SK-N-SH (cell line): ENCODE data around the gene PPP2R3B. TPM values are rescaled to one million over a fixed set of nuclear protein-coding genes. Genes with fewer than 3 reads are reported as not detected.

Experiments used
- CTCF ChIA-PET: fragments of 300-600, 350-600 bp; formaldehyde crosslinking; extraction: SDS; loops from one replicate; lab custom pipeline; 2021; lab: Yijun Ruan, JAX
- POLR2A ChIA-PET: fragments of 350-600 bp; sonication (Branson Sonifier 250); formaldehyde crosslinking; extraction: SDS; loops from one replicate; lab custom pipeline; 2020; ENCODE audit warnings: antibody characterized with exemption, inconsistent platforms; lab: Yijun Ruan, JAX
- DNase-seq: peaks from one replicate; pipeline ENCODE4 v3.0.0; 2012
- H2AFZ ChIP-seq: fragments of 200-600 bp; sonication (generic); 2 replicates; pipeline ENCODE4 v1.8.1; 2016; ENCODE audit warnings: antibody characterized with exemption, mild to moderate bottlenecking, low read depth
- H3F3A ChIP-seq: fragments of 200-600 bp; sonication (generic); replicated peaks from 2 replicates; pipeline ENCODE3; 2016; ENCODE audit warnings: antibody characterized with exemption, mild to moderate bottlenecking; ENCODE audit not compliant: insufficient read depth
- H3K27ac ChIP-seq, 2 experiments: fragments of 200-500 bp in 1 of 2; fragments of 200-600 bp in 1 of 2; sonication (Bioruptor generic) in 1 of 2; sonication (generic), shearing (Covaris generic) in 1 of 2; 2 replicates each; pipeline versions ENCODE4 v1.5.1 to v1.6.1; 2014 to 2016; ENCODE audit warnings: low read depth in 2 of 2, inconsistent platforms in 1 of 2, low read length in 1 of 2, mild to moderate bottlenecking in 1 of 2, mixed read lengths in 1 of 2
- H3K27me3 ChIP-seq: fragments of 200-600 bp; sonication (generic), shearing (Covaris generic); 2 replicates; pipeline ENCODE4 v1.6.1; 2016; ENCODE audit warnings: mixed run types; ENCODE audit not compliant: insufficient read depth
- H3K36me3 ChIP-seq, 2 experiments: fragments of 200-500 bp in 1 of 2; fragments of 200-600 bp in 1 of 2; sonication (Bioruptor generic) in 1 of 2; sonication (generic) in 1 of 2; replicated peaks in 1 of 2; 2 replicates each; pipeline versions ENCODE3 to v1.5.1; 2014 to 2016; ENCODE audit warnings: low read length in 1 of 2, mild to moderate bottlenecking in 1 of 2; ENCODE audit not compliant: insufficient read depth in 2 of 2, control insufficient read depth in 1 of 2
- H3K4me1 ChIP-seq, 2 experiments: fragments of 200-500 bp in 1 of 2; fragments of 200-600 bp in 1 of 2; sonication (Bioruptor generic) in 1 of 2; sonication (generic), shearing (Covaris generic) in 1 of 2; 2 replicates each; pipeline versions ENCODE4 v1.5.1 to v1.6.1; 2014 to 2016; ENCODE audit warnings: low read depth in 1 of 2, low read length in 1 of 2, mixed run types in 1 of 2; ENCODE audit not compliant: insufficient read depth in 2 of 2, control insufficient read depth in 1 of 2
- H3K4me2 ChIP-seq: fragments of 200-600 bp; sonication (generic), shearing (Covaris generic); 2 replicates; pipeline ENCODE4 v1.6.1; 2017; ENCODE audit warnings: mixed run types
- H3K4me3 ChIP-seq, 2 experiments: fragments of 200-500 bp in 1 of 2; fragments of 200-600 bp in 1 of 2; sonication (Bioruptor generic) in 1 of 2; sonication (generic), shearing (Covaris generic) in 1 of 2; 2 replicates each; pipeline versions ENCODE4 v1.5.1 to v1.8.1; 2014 to 2016; ENCODE audit warnings: low read depth in 2 of 2, inconsistent platforms in 1 of 2, low read length in 1 of 2, mild to moderate bottlenecking in 1 of 2, mixed read lengths in 1 of 2, moderate library complexity in 1 of 2
- H3K79me2 ChIP-seq: fragments of 200-600 bp; sonication (generic); 2 replicates; pipeline ENCODE4 v1.8.1; 2017; ENCODE audit warnings: mild to moderate bottlenecking; ENCODE audit not compliant: insufficient read depth
- H3K9ac ChIP-seq: fragments of 200-600 bp; sonication (generic); 2 replicates; pipeline ENCODE4 v1.6.1; 2017; ENCODE audit warnings: mixed run types
- H3K9me2 ChIP-seq: fragments of 200-600 bp; sonication (generic); 2 replicates; pipeline ENCODE4 v1.6.1; 2017; ENCODE audit warnings: mixed run types
- H3K9me3 ChIP-seq: fragments of 200-600 bp; sonication (generic); 2 replicates; pipeline ENCODE4 v1.6.1; 2017; ENCODE audit warnings: mixed run types, mild to moderate bottlenecking, moderate library complexity
- H4K20me1 ChIP-seq: fragments of 200-600 bp; sonication (generic); 2 replicates; pipeline ENCODE4 v1.6.1; 2017; ENCODE audit warnings: mild to moderate bottlenecking, mixed run types; ENCODE audit not compliant: insufficient read depth
- CHD2 ChIP-seq: fragments of 150-350 bp; IDR thresholded peaks from 2 replicates; pipeline ENCODE4 v1.6.1; 2018; ENCODE audit warnings: low read length; ENCODE audit not compliant: partially characterized antibody
- ELF1 ChIP-seq: IDR thresholded peaks from 2 replicates; pipeline ENCODE4 v1.4.0; 2012
- FOSL2 ChIP-seq: IDR thresholded peaks from 2 replicates; pipeline ENCODE4 v1.4.0; 2012; ENCODE audit warnings: low read depth, mild to moderate bottlenecking, moderate library complexity, borderline replicate concordance
- GATA2 ChIP-seq: sonication (generic); formaldehyde crosslinking; IDR thresholded peaks from 2 replicates; pipeline ENCODE4 v1.5.0; 2020; ENCODE audit warnings: mild to moderate bottlenecking, missing genetic modification reagents
- MXI1 ChIP-seq: IDR thresholded peaks from 2 replicates; pipeline ENCODE4 v1.6.1; 2012; ENCODE audit warnings: mild to moderate bottlenecking, low read depth, low read length, improper control_type of control experiment
- NFIC ChIP-seq: IDR thresholded peaks from 2 replicates; pipeline ENCODE4 v1.4.0; 2012; ENCODE audit warnings: borderline replicate concordance
- POLR2AphosphoS5 ChIP-seq: IDR thresholded peaks from 2 replicates; pipeline ENCODE4 v1.6.1; 2012; ENCODE audit warnings: low read depth, low read length
- RAD21 ChIP-seq: IDR thresholded peaks from 2 replicates; pipeline ENCODE4 v1.6.1; 2012; ENCODE audit warnings: mild to moderate bottlenecking, low read length
- RXRA ChIP-seq: IDR thresholded peaks from 2 replicates; pipeline ENCODE4 v1.4.0; 2012; ENCODE audit warnings: low read depth, mild to moderate bottlenecking, borderline replicate concordance
- SIN3A ChIP-seq: IDR thresholded peaks from 2 replicates; pipeline ENCODE4 v1.6.1; 2012; ENCODE audit warnings: low read depth, mild to moderate bottlenecking, low read length, moderate library complexity, borderline replicate concordance
- SMC3 ChIP-seq: IDR thresholded peaks from 2 replicates; pipeline ENCODE4 v1.6.1; 2012; ENCODE audit warnings: low read depth, low read length, improper control_type of control experiment
- TCF12 ChIP-seq: IDR thresholded peaks from 2 replicates; pipeline ENCODE4 v1.4.0; 2012
- WGBS: methylation state at CpG from one replicate; pipeline ENCODE4 v1.1.6; 2017; ENCODE audit warnings: low lambda C conversion rate; 5-methylcytosine and 5-hydroxymethylcytosine counted together
- polyA plus RNA-seq, 3 experiments: library from polyadenylated mRNA; depleted of rRNA; stranded (reverse); fragments of >200 nt; gene quantifications; 2 replicates each; pipeline ENCODE4 v1.2.3, GENCODE V29; 2012
- TF ChIP-seq, protein P1 (sequence below): fragments of 150-350 bp; IDR thresholded peaks from 2 replicates; pipeline ENCODE4 v1.6.1; 2017; ENCODE audit warnings: antibody characterized with exemption, low read length, low read depth, borderline replicate concordance
- TF ChIP-seq, protein P2 (sequence below): fragments of 200-600 bp; sonication (generic); IDR thresholded peaks from 2 replicates; pipeline ENCODE4 v1.6.1; 2017; ENCODE audit warnings: antibody characterized with exemption, mild to moderate bottlenecking, moderate library complexity

The PPP2R3B gene
- polyA plus RNA-seq, 1 of the 3 experiments (the other 2 are of a cell fraction): 19.4 TPM

DNA sequence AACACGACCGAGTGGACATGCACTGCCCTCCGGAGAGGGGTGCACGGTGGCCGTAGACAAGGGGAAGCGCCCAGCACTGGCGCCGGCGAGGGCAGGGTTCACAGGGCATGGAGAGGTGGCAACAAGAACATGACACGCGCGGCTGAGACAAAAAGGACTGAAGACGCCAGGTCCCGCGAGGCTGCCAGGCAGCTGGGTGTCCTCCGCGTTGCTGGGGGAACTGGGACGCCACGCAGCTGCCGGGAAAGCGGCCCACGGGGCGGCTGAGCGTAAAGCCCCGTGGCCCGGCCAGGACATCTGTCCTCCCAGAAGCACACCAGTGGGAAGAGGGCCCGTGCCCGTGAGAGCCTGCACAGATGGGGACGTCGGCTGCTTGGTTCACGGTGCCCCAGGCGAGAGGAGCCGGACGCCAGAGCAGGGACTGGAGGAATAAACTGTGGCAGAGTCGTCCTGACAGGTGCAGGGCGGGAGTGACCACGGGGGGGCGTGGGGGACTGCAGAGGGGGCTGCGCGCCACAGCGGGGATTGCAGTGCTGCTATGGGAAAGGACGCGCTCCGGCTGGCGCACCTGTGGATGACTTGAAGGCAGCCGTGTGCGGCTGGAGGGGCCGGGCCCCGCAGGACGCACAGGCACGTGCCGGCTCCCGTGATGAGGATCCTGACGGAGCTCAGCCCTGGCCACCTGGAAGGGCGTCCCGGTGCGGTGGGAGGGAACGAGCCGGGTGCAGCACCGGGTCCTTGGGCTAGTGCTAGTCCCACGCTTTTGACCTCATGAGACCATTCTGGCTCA lies 36.0 kb downstream of the PPP2R3B start:
- H3K9me3 ChIP-seq: no peaks in the 10 kb centered on the region
- no peaks in the 10 kb centered on the region for H4K20me1 ChIP-seq
- no peak overlapping the region for H3K9ac ChIP-seq
- ChIA-PET CTCF (no interaction called here), POLR2A (no interaction called here)
- no peaks in the 10 kb centered on the region for H3K9me2 ChIP-seq
- H3K36me3 ChIP-seq: peaks cover 0 to 2% of the 10 kb centered on the region in 2 experiments
- TF ChIP-seq, protein P1, sequence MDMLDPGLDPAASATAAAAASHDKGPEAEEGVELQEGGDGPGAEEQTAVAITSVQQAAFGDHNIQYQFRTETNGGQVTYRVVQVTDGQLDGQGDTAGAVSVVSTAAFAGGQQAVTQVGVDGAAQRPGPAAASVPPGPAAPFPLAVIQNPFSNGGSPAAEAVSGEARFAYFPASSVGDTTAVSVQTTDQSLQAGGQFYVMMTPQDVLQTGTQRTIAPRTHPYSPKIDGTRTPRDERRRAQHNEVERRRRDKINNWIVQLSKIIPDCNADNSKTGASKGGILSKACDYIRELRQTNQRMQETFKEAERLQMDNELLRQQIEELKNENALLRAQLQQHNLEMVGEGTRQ: no peak
- TF ChIP-seq SIN3A (no peak), NFIC (no peak), ELF1 (no peak), POLR2AphosphoS5 (no peak), RXRA (no peak), RAD21 (no peak), TCF12 (no peak)
- TF ChIP-seq, protein P2, sequence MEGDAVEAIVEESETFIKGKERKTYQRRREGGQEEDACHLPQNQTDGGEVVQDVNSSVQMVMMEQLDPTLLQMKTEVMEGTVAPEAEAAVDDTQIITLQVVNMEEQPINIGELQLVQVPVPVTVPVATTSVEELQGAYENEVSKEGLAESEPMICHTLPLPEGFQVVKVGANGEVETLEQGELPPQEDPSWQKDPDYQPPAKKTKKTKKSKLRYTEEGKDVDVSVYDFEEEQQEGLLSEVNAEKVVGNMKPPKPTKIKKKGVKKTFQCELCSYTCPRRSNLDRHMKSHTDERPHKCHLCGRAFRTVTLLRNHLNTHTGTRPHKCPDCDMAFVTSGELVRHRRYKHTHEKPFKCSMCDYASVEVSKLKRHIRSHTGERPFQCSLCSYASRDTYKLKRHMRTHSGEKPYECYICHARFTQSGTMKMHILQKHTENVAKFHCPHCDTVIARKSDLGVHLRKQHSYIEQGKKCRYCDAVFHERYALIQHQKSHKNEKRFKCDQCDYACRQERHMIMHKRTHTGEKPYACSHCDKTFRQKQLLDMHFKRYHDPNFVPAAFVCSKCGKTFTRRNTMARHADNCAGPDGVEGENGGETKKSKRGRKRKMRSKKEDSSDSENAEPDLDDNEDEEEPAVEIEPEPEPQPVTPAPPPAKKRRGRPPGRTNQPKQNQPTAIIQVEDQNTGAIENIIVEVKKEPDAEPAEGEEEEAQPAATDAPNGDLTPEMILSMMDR: no peak
- no peak overlapping the region for H2AFZ ChIP-seq
- no peaks in the 10 kb centered on the region for H3K27me3 ChIP-seq
- H3K4me3 ChIP-seq: no peak overlapping the region
- H3F3A ChIP-seq: no peaks in the 10 kb centered on the region
- no peak overlapping the region for H3K27ac ChIP-seq
- H3K79me2 ChIP-seq: peaks cover 1% of the 10 kb centered on the region; the same call in 1 of the 2 replicates
- 93% methylated on average over 23 of the region's 61 CpGs for WGBS
- no peaks in the 10 kb centered on the region; a peak in 1 of 4 replicates for H3K4me1 ChIP-seq
- H3K4me2 ChIP-seq: no peak overlapping the region
- no peak for DNase-seq

DNA sequence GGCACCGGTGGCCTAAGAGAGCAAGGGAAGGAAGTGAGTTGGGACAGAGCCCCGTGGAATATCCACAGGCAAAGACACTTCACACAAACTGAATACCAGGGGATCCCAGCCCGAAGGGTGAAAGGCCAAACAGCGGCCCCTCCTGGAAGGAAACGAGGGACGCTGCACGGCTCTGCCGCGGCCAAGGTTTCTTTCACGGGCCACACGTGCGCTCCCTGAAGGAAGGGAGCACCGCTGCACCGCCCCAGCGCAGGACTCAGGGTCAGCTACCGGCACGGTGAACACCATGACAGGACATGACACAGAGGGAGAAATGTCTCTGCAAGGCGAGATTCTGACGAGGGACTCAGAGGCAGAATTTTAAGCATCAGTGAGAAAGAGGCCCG lies 36.6 kb downstream of the PPP2R3B start:
- H2AFZ ChIP-seq: no peak overlapping the region
- H4K20me1 ChIP-seq: no peaks in the 10 kb centered on the region
- TF ChIP-seq FOSL2 (no peak), TCF12 (no peak), GATA2 (CRISPR knock-in tag) (no peak), RXRA (no peak), SMC3 (no peak), CHD2 (no peak), MXI1 (no peak)
- TF ChIP-seq, protein P1: no peak
- no peak for DNase-seq
- WGBS: 89% methylated on average over 12 of the region's 20 CpGs
- H3F3A ChIP-seq: no peaks in the 10 kb centered on the region
- H3K9me2 ChIP-seq: no peaks in the 10 kb centered on the region
- peaks cover 0 to 3% of the 10 kb centered on the region in 2 experiments for H3K36me3 ChIP-seq
- no peaks in the 10 kb centered on the region for H3K27me3 ChIP-seq
- no peaks in the 10 kb centered on the region for H3K79me2 ChIP-seq
- H3K4me2 ChIP-seq: no peak overlapping the region
- H3K9me3 ChIP-seq: no peaks in the 10 kb centered on the region
- H3K27ac ChIP-seq: no peak overlapping the region
- H3K4me3 ChIP-seq: no peak overlapping the region
- H3K4me1 ChIP-seq: no peaks in the 10 kb centered on the region; a peak in 1 of 4 replicates
- H3K9ac ChIP-seq: no peak overlapping the region
- ChIA-PET CTCF (no interaction called here), POLR2A (no interaction called here)
